ENCODE results near the gene FBN1.

FBN1 gene

GRCh38 chr15:48547286-48547685 is 98.2 kb downstream of the FBN1 start:
- DNase-seq = no peak

GRCh38 chr15:48546296-48546695 is 99.2 kb downstream of the FBN1 start:
- DNase-seq = no peak

- no peak for DNase-seq
Observed at GRCh38 chr15:48544778-48545177, 100.7 kb downstream of the FBN1 start.

GRCh38 chr15:48541341-48542278 is 103.9 kb downstream of the FBN1 start:
- DNase-seq = no peak

- no peak for DNase-seq
Observed at GRCh38 chr15:48540756-48541155, 104.8 kb downstream of the FBN1 start.

GRCh38 chr15:48538941-48539340 is 106.6 kb downstream of the FBN1 start:
- DNase-seq = no peak

- DNase-seq = no peak
Observed at GRCh38 chr15:48537271-48538113, 108.0 kb downstream of the FBN1 start.

- no peak for DNase-seq
Observed at GRCh38 chr15:48536681-48537091, 108.8 kb downstream of the FBN1 start.

GRCh38 chr15:48533982-48534381 is 111.5 kb downstream of the FBN1 start:
- no peak for DNase-seq

- DNase-seq = no peak
Observed at GRCh38 chr15:48532946-48533345, 112.6 kb downstream of the FBN1 start.

GRCh38 chr15:48530528-48530927 is 115.0 kb downstream of the FBN1 start:
- DNase-seq = no peak

GRCh38 chr15:48528921-48529320 is 116.6 kb downstream of the FBN1 start:
- no peak for DNase-seq

GRCh38 chr15:48527517-48527916 is 118.0 kb downstream of the FBN1 start:
- DNase-seq = no peak

GRCh38 chr15:48522911-48523310 is 122.6 kb downstream of the FBN1 start:
- DNase-seq = no peak

- DNase-seq = no peak
Observed at GRCh38 chr15:48522123-48522522, 123.4 kb downstream of the FBN1 start.

GRCh38 chr15:48520376-48521155 is 124.9 kb downstream of the FBN1 start:
- DNase-seq = no peak

GRCh38 chr15:48516121-48516520 is 129.4 kb downstream of the FBN1 start:
- DNase-seq = no peak

GRCh38 chr15:48515500-48515899 is 130.0 kb downstream of the FBN1 start:
- no peak for DNase-seq

- DNase-seq = no peak
Observed at GRCh38 chr15:48514103-48514816, 131.2 kb downstream of the FBN1 start.

GRCh38 chr15:48510976-48511375 is 134.5 kb downstream of the FBN1 start:
- no peak for DNase-seq

- no peak for DNase-seq
Observed at GRCh38 chr15:48507416-48508065, 138.0 kb downstream of the FBN1 start.

- no peak for DNase-seq
Observed at GRCh38 chr15:48505067-48505466, 140.4 kb downstream of the FBN1 start.
